Colonic mucosa (tissue), 4 donors: ENCODE results near the gene MRRF. TPM values are rescaled to one million over a fixed set of nuclear protein-coding genes. Genes with fewer than 3 reads are reported as not detected.

Source experiments
- DNase-seq: peaks from one replicate; pipeline ENCODE4 v3.0.0-alpha.2; 2020
- H3K27ac ChIP-seq: fragments of 200-600 bp; one replicate; pipeline ENCODE4 v1.8.0; 2021
- H3K27me3 ChIP-seq: fragments of 200-600 bp; one replicate; pipeline ENCODE4 v1.8.0; 2021
- H3K36me3 ChIP-seq: fragments of 200-600 bp; one replicate; pipeline ENCODE4 v1.8.0; 2021
- H3K4me1 ChIP-seq: fragments of 200-600 bp; one replicate; pipeline ENCODE4 v1.8.0; 2021; ENCODE audit warnings: mild to moderate bottlenecking
- H3K4me3 ChIP-seq: fragments of 200-600 bp; one replicate; pipeline ENCODE4 v1.8.0; 2021
- H3K9ac ChIP-seq, 2 donors: one replicate each; pipeline ENCODE4 v1.7.0; 2013; ENCODE audit warnings: control low read depth in 2 of 2, low read depth in 2 of 2, low read length in 2 of 2
- H3K9me3 ChIP-seq: fragments of 200-600 bp; one replicate; pipeline ENCODE4 v1.8.0; 2021
- intact Hi-C: fragments of 100-400 bp; cut with DNase I; formaldehyde crosslinking; loops from one replicate; pipeline ENCODE4 v1.14.1; 2022
- total RNA-seq, 2 donors: library from RNA; stranded (reverse); fragmentation: NEBNext Ultra II Directional in 1 of 2; extraction: Animal tissue kit (Norgen Biotek cat#: 25700) in 1 of 2; gene quantifications; one replicate each; pipeline ENCODE4 v1.2.1, GENCODE V29; 2021
- TF ChIP-seq, protein P1 (sequence below): fragments of 200-600 bp; IDR thresholded peaks from one replicate; pipeline ENCODE4 v1.8.0; 2022; ENCODE audit warnings: antibody characterized with exemption, mild to moderate bottlenecking
- donor health status: healthy.
- donor health status: DM: no; HTN: no; CAD: no.
- donor health status: DM: no; HTN: no; CAD: no.

MRRF gene
- total RNA-seq, 2 donors from 2014 or later, result 53.3 to 70.8 TPM

DNA sequence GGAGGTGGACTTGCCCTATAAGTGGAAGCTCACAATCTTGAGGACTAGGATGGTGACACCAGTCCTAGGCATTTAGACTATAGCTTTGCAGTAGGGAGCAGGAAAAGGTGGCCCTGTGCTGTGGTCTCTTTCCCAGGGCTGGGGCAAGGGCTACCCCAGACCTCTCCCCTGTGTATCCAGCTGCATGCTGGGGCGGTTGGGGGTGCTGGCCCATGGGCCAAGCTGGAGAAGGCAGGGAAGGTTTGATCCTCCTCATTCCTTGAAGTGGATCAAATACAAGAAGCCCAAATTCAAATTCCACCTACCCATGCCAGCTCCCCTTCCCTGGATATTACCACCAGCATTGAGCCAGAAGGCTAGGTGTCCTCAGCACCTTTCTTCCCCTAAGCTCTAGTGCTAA is 104.0 kb downstream of the MRRF start:
- no peaks in the 10 kb centered on the region for H3K4me1 ChIP-seq
- H3K4me3 ChIP-seq, result no peak overlapping the region
- H3K9ac ChIP-seq, result no peak overlapping the region
- no peak for DNase-seq
- TF ChIP-seq, protein P1, sequence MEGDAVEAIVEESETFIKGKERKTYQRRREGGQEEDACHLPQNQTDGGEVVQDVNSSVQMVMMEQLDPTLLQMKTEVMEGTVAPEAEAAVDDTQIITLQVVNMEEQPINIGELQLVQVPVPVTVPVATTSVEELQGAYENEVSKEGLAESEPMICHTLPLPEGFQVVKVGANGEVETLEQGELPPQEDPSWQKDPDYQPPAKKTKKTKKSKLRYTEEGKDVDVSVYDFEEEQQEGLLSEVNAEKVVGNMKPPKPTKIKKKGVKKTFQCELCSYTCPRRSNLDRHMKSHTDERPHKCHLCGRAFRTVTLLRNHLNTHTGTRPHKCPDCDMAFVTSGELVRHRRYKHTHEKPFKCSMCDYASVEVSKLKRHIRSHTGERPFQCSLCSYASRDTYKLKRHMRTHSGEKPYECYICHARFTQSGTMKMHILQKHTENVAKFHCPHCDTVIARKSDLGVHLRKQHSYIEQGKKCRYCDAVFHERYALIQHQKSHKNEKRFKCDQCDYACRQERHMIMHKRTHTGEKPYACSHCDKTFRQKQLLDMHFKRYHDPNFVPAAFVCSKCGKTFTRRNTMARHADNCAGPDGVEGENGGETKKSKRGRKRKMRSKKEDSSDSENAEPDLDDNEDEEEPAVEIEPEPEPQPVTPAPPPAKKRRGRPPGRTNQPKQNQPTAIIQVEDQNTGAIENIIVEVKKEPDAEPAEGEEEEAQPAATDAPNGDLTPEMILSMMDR, result no peak
- no peaks in the 10 kb centered on the region for H3K36me3 ChIP-seq
- intact Hi-C loops, result no loop called here
- H3K27ac ChIP-seq, result no peak overlapping the region
- H3K9me3 ChIP-seq, result no peaks in the 10 kb centered on the region
- H3K27me3 ChIP-seq, result no peaks in the 10 kb centered on the region

DNA sequence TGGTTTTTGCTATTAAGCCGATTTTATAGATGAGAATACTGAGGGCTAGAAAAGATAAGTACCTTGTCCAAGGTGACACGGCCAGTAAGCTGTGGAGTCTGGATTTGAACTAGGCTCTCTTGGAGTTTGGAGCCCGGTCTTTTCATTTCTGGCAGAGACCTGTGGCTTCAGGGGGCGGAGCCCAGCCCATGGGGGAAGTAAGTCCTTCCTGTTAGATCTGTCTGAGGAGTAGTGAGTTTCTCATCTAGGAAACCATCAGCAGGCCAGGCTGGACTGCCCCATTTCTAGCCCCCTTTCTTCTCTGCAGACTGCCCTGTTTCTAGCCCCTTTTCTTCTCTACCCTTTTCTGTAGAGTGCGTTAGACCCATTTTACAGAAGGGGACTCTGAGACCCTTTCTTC is 105.6 kb downstream of the MRRF start:
- no peaks in the 10 kb centered on the region for H3K36me3 ChIP-seq
- intact Hi-C loops, result no loop called here
- TF ChIP-seq, protein P1, result no peak
- no peak for DNase-seq
- H3K9ac ChIP-seq, result no peak overlapping the region
- H3K4me1 ChIP-seq, result peaks cover 2% of the 10 kb centered on the region
- H3K27me3 ChIP-seq, result no peaks in the 10 kb centered on the region
- no peak overlapping the region for H3K27ac ChIP-seq
- peak overlapping the region; percentile 36 for H3K4me3 ChIP-seq
- no peaks in the 10 kb centered on the region for H3K9me3 ChIP-seq

DNA sequence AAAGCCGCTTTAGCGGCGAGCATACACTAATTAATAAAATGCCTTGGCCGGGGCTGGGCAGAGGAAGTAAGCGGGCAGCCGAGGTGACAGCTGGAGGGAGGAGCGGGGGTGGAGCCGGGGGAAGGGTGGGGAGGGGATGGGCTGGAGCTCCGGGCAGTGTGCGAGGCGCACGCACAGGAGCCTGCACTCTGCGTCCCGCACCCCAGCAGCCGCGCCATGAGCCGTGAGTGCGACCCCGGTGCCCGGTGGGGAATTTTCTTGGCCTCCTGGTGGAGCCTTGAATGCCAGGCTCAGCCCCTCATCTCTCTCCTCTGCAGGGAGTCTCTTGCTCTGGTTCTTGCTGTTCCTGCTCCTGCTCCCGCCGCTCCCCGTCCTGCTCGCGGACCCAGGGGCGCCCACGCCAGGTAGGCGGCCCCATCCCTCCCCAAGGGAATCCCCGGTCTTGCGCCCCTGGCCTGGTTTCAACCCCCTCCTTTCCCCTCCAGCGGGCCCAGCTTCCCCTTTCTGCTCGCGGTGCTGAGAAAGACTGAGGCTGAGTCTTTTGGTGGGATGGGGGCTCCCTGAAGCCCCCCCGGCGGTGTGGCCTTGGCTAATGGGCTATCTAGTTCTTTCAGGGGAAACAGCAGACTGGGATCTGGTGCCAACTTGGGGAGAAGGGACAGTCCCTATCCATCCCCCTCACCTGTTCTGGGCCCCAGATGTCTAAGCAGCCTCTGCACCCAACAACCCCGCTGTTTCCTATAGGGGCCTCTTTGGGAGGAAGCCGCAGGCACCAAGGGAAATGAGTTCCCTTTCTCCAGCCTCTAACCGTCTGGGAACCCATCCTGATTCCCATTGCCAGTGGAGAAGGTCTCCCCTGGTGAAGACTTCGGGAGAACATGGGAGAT is 106.4 kb downstream of the MRRF start, which contains the start of gene PTGS1:
Gene PTGS1 (plus strand): TSS at position 156 of the 887 bp plus-strand sequence. CDS start 61 bp downstream, at position 217.
- Histone ChIP-seq H3K4me1 (peaks cover 10% of the 10 kb centered on the region), H3K9ac (peak within 1 kb of the TSS; percentile 28 to 45), H3K27me3 (no peaks in the 10 kb centered on the region), H3K9me3 (no peaks in the 10 kb centered on the region), H3K36me3 (no peaks in the 10 kb centered on the region), H3K27ac (peak within 1 kb of the TSS; percentile 62), H3K4me3 (peak within 1 kb of the TSS; percentile 36)
- DNase-seq, result peak; percentile 72
- TF ChIP-seq, protein P1, result no peak
- intact Hi-C loops, result no loop called here

DNA sequence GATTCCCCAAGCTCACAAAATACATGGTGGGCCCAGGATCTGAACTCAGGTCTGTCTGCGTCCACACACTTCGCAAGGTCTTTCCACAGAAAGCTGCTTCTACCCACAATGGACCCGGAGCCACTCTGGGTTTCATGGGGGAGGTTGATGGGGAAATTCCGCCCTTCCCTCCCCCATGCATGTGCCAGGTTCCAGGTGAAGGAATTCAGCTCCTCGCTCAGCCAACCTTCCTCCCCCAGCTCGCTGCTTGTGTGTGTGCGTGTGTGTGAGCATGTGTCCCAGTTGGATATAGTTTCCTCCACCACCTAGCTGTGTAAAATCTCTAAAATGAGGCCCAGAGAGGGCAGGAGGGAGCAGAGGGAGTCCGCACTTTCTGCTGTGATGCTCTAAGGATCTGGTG is 107.2 kb downstream of the MRRF start:
- Histone ChIP-seq H3K36me3 (no peaks in the 10 kb centered on the region), H3K27ac (no peak overlapping the region)
- no peak for DNase-seq

More for the DNA sequence above, 107.2 kb downstream of the MRRF start:
- Histone ChIP-seq H3K4me1 (peaks cover 10% of the 10 kb centered on the region), H3K4me3 (peak overlapping the region; percentile 36), H3K9ac (peak overlapping the region in 1 of 2 donors; percentile 45), H3K9me3 (no peaks in the 10 kb centered on the region), H3K27me3 (no peaks in the 10 kb centered on the region)
- TF ChIP-seq, protein P1, result no peak
- intact Hi-C loops, result no loop called here
